NAMALWA (cell line): ENCODE data around the gene SCFD2.
A peak's percentile ranks its signal among the peaks of the same experiment; 100 is the strongest.

Experiments used
- DNase-seq: peaks from one replicate; pipeline ENCODE4 v3.0.0-alpha.2; 2015; ENCODE audit warnings: low spot score

SCFD2 gene

DNA sequence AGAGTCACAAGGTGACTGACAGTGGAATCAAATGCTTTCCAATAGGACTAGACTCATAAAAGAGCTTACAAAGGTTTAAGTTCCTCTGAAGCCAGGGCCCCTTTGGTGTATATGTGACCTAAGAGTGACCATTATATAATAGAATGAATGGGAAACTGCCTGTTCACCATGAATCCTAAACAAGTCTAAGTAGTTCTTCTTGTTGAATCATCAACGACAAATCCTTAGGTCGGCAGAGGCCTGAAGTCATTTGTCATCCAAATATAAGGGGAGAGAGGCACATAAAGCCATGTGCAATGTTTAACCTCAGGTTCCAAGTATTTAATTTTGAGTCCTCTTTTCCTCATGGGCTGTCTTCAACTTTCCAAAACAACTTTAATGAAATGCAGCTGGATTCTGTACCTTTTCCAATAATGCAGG lies 381.4 kb downstream of the SCFD2 start:
- DNase-seq, result no peak

DNA sequence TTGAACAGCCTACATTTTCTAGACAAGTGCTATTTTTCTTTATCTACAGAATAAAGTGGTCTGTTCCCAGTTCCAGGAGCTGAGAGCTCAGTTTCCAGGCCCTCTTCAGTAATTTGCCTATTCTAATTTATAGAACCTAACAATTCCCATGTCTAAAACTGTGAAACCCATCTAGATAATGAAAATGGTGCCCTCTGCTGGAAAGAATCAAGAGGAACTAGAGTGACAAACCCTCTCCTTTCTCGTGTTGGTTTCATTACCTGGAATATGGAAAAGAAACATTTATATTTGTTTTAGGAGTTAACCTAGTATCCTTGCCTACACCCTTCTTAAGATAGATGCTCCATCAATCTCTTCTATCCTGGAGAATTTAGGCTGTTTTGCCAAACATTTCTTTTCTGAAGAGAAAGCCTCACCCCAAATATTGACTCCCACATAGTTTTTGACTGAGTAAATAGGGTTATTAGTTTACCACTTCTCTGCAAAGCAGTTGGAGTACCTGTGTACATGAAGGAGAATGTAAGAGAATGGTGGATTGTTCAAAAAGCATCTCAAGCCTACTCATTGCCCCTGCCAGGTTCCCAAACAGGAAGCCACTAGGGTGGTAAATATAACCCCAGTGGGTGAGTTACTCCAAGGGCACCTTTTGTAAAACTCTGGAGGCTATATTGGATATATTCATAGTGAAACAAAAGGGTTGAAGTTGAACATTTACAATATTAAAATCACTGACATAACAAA lies 382.1 kb downstream of the SCFD2 start:
- peak; percentile 75 for DNase-seq

DNA sequence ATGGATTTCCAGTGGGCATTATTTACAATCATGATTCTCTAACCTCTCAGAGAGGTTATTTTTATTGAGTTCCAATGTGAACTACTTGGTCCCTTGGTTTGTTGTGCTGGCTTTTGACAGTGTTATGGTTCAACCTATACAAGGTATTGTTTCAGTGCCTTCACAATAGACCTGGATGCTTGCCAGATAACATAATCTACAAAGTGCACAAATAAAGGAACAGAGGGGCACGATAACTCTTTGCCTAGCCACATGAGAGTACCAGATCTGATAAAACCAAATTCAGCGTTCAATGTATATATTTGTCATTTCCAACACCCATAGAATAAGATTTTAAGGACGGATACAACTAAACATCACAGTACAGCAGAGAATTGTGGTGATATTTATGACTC lies 382.9 kb downstream of the SCFD2 start:
- DNase-seq, result no peak

DNA sequence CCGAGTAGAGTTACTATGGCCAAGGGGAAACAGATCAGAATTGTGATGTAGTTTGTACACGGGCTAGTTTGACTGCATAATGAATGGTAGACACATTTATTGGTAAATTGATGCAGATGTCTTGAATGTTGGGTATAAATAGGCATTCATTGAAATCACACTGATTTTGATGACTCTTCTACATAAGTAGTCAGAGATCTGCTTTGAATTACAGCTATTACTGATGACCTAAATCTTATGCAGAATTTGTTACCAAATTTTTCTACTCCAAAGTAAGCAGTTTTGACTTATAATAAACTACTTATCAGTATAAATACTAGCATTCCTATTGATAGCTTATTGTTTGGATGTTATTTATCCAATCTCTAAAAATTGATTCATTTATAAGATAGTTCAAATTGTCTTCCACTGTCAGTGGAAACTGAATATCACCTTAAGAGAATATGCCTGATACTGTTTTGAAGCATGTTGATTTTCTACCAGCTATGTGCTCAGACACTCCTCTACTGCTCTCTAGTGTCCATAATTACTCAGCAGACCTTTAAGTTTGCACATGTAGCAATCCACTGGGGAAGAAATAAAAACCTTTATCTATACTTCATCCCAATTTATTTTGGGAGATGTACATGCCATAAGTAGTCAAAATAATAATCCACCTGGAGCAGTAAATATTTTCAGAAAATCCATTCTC lies 383.5 kb downstream of the SCFD2 start:
- peak; percentile 42 for DNase-seq

DNA sequence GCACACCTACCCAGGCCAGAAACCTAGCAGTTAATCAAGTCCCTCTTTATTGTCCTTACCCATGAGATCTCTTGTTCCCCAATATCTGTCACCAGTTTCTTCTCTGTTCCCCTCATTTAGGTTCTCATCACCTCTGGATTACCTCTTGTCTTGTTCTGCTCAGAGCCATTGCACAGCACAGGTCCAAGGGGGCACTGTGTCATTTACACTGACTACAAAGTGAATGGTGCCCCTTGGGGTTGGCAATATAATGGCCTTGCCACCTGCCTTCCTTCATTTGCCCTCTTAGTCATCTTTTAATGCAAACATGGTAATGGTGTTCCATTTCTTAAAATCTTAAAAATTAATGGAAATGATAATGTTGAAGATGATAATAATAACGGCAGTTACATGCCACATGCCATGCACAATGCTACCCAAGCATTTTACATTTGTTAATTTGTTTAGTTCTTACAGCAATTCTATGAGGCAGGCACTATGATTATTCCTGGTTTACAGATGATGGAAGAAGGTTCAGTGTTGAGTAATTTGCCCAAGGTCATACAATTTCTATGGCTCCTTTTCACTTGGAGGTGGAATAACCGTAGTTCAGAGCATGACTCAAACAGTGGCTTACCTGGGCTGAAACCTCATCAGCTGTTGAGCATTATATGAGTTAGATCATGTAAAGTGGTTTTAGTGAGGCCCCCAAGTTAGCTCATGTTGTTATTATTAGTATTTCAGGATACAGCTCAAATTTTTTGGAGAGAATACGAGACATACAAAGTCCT lies 385.9 kb downstream of the SCFD2 start:
- DNase-seq, result no peak

DNA sequence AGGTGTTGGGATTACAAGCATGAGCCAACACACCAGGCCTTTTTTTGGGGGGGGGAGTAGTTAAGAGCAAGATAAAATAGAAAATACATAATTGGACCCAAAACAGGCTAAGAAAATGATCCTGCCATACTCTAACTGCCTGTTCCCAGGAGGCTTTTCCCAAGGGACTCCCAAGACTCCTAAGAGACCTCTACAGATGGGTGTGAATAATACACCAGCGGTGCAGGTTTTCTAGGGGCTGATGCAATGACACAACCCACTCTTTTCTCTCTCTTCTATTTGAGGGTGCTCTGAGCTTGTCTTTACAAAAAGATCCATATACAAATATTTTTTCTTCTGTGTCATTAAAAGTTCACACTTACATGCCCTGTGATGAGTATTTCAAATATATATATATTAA lies 386.8 kb downstream of the SCFD2 start:
- DNase-seq, result no peak

DNA sequence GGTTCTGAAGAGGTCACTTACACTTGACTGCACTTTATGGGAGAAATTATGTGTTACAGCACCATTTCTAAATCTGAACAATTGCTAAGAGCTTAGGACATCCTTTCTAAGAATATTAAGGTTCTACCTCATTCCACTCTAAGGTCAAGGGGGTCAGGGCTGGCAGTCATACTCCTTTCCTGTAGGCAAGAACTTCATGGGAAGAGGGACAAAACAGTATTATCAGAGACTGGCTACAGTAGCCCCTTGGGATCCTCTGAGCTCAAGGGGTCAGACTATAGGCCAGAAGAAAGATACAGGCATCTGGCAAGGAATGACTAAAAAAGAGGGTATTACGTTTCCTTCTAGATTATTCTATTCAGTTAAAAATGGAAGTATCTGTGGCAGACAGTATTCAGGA lies 388.6 kb downstream of the SCFD2 start:
- DNase-seq, result no peak

DNA sequence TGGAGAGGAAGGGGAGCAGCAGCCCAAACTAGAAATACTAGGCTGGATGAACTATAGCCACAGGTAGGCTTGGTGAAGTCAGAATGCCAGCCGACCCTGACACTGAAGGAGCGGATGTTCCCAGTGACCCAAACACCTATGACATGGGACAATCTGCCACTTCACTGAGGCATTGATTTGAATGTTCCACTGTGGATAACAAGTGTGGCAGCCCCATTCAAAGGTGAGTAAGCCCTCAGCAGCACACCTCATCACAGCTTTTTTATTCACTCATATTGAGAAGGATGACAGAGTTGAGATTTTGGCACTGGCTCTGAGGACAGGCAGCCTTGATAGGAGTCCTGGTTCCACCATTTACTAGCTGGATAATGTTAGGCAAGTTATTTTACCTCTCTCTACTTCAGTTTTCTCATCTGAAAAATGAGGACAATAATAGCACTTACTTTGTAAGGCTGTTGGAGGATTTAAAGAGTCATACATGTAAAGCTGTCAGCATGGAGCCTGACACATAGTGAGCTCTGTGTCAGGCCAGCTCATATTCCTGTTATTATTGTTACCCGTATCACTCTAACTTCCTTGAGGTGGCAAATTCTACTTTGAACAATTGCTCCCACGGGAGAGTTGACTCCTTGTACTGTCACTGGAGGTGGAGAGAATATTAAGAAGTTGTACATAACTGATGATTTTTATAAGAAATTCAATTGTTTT lies 389.2 kb downstream of the SCFD2 start:
- no peak for DNase-seq

DNA sequence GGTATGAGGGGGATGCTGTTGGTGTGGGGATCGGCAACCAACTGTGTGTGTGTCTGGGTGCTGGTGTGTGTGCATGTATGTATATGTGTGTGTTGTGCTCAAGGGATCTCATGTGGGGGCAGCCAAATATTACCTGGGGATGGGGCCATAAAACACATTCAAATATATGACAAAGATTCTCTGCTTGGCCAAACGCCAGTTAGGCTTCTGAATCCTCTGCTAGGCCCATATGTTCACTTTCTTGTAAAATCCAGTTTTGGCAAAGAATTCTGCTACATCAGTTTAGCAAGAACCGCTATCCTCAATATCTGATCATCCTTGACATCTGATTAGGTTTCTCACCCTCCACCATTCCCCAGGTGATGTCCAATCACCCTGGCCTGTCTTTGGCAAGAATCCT lies 397.2 kb downstream of the SCFD2 start:
- DNase-seq, result no peak

DNA sequence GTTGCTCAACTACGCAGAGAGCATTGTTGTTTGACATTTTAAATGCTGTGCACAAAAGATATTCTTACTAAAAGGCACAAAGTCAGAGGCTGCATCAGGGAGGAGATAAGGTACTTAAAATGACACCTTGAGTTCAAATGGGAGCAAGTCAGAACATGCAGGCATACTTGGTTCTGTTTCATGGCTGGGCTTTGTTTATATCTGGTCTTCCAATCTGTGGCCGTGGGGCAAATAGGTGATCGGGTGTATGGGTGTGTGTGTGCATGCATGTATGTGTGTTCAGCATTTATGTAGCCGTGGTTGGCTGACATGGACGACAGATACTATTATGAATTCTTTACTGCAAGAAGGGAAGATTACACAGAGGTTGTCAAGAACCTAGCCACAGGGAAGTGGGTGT lies 397.6 kb downstream of the SCFD2 start:
- DNase-seq, result no peak

DNA sequence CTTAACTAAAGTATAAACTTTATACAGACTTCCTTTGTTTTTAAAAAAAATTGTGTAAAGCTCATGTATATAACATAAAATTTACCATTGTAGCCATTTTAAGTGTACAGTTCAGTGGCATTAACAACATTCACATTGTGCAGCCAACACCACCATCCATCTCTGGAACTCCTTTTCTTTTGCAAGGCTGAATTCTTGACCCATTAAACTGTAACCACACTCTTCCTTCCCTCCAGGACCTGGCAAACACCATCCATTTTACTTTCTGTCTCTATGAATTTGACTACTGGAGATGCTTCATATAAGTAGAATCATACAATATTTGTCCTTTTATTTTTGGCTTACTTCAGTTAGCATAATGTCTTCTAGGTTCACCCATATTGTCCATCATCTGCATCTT lies 399.1 kb downstream of the SCFD2 start:
- no peak for DNase-seq

DNA sequence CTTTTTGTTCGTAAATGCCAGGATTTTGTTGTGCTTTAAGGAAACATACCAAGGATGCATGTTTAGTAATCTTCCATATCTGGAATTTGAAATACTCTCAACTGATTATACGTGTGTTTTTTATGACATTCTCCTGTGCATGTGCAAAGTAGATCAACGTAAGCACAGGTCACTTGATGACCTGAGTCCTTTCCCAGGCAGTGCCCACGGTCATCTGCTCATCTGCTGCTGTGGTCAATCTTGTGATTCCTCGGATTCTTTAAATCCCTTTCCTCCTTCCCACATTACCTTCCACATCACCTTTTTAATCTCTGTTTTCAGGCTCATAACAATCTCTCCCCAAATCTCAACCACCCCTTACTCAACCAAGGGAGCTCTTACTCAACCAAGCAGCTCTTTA lies 399.7 kb downstream of the SCFD2 start:
- DNase-seq, result no peak

DNA sequence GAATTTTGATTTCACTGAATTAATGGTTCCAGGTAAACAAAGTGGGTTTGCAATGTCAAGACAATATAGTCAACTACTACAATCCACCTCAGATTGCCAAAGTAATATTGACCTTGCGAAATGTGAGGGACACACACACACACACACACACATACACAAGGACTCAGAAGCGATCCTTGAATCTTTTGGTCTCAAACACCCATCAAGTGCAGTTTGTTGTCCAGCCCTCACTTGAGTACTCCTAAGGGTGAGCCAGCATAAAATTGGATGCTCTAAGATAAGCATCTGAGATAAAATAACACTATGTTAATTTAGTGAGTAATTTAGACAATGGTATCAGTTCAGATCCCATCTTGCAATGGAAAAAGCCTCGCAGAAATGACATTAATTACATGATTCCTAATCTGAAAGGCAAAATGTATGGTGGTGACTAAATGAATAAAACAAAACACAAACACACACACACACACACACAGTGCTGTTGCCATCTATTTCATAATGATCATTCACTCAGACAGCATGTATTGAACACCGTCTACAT lies 401.2 kb downstream of the SCFD2 start:
- no peak for DNase-seq

DNA sequence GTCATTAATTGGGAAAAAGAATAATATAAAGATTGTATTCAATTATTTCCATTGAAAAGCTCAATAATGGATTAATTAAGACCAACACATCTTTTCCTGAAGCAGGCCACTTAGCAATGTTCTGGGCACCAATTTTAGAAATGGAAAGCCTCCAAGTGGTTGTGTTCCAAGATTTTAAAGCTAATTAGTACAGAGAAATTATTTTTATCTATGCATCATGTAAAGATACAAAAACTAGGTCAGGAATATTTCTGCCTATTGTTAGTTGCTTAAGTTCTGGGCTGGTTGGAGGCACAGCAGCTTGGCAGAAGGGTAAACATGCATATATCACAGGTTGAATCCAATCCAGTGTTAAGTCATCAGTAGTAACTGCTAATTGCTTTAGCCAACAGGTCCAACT lies 401.9 kb downstream of the SCFD2 start:
- DNase-seq, result no peak

DNA sequence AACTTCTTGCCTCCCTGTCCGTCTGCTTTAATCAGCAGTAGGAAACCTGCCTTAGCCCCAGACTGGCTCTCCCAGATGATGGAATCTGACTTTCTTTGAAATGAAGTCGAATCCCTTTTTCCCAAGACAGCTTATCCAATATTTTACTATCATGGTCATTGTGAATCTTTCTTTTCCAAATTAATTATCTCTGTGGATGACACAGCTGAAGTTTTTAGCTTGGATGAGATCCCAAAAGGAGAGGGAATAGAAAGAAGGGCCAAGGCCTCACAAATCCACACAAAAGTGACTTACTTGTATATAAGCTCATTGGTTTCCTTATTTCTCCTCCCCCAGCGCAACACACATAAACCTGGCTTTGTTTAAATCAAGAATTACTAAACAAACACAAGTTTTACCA lies 403.1 kb downstream of the SCFD2 start:
- no peak for DNase-seq

DNA sequence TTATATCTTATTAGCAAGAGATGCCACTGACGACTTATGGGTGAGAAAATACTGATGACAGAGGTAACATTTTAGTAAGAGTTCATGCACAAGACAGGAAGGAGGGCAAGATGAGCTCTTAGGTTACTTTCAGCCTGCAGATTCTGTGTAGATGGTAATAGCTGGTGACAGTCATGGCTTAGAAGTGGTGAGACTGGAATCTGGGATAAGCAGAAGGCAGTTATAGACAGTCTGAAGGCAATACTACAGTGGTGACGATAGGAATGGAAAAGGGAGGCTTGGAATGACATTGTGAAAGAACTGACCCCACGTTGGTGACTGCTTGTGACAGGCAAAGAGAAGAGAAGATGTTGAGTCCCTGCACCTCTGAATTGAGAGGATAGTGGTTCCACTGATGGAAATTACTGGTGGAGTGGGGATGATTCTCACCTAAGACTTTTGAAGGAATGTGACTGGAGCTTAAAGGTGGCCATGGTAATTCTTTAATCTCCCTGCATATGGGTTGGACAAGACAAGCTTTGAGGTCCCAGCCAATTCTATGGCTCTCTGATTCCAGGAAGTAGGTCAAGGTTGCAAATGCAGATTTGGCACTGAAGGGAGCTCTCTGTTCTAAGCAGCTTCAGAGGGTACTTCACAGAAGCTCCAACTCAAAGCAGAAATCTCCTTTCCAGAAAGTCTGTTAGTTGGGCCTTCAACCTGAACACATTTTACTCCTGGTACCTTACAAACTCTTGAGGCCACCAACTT lies 404.0 kb downstream of the SCFD2 start:
- no peak for DNase-seq

DNA sequence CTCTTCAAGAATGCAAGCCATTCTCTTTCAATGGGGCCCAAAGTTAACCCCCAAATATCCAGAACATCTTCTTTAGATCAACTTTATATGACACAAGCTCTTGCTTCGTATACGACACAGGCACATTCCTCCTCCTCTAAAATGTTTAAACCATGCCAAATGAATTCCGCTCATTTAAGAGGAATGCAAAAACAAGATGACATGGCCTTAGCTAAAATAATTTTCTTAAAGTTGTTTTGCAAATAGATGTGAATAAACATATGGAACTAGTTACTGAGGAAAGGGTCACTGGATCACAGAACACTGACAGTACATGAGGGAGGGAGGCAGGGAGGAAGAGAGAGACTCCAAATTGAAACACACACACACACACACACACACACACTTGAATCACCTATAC lies 406.3 kb downstream of the SCFD2 start:
- no peak for DNase-seq

DNA sequence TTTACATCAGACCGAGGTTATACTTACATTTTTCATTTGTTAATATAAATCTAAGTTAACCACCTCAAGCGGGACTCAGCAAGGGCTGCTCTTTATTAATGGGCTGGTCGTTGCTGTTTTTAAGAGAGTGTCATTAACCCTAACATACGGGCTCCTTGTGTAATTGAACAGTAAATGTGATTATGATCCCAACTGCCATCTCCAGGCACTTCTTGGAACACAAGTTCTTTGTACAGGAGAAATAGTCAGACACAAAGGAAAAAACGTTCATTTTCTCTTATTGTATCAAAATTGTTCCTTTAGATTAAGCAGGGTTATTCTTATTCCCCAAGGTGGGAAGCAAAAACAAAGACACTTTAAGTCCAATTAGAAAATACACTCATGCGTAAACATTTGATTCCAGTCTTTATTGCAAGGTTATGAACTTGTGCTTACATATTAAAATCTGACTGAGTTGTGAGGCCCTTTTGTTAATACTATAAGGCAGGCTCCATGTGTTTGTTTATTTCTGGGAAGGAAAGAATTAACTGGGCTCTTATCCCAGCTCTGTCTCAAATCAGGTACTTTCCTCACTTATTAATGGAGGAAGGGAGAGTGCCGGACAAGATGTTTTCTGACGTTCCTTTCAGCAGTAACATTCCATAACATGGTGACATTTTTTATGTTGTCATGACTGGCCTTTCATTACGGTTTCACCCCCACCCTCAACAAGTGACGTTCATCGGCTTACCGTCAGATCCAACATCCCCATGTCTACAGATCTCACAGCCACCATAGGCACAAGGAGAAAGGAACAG lies 407.8 kb downstream of the SCFD2 start:
- no peak for DNase-seq

DNA sequence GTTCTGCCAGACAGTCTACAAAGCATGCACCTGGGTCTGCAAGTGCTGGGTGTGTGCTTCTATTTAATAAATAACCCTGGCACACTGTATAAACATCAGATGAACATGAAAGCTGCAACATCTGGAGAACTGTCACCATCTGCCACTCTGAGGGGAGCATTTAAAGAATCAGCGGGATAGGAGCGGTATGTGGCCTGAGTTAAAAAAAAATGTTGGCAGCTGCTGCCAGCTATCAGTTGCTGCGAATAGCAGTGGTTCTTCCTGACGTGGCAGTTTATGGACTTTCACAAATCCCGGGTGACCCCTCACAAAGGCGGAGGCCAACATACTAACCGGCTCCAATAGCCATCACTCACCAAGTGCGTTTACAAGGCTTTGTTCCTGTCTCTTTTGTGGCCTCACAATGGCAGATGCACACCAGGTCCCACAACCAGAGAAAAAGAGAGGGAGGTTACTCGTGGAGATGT lies 408.6 kb downstream of the SCFD2 start:
- DNase-seq, result no peak

DNA sequence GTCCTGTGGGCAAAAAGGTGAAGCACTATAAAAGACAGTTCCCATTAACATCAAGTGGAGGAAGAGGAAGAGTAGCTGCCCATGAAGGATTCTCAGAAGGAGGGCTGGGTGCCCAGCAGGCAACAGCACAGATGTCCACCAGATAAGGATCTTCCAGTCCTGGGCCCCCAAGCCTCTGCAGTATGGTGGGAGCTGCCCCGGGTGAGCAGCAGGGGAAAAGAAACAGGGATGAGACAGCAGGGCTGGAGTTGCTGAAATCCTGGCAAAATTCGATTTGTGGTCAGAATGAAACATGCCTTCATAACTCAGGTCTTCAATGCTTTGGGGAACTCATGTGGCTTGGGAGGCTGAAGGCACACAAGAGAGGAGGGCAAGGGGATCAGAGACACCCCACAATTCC lies 409.2 kb downstream of the SCFD2 start:
- DNase-seq, result no peak
